K562 (cell line): ENCODE data around the gene HARS2. TPM values are rescaled to one million over a fixed set of nuclear protein-coding genes. Genes with fewer than 3 reads are reported as not detected.
A peak's percentile ranks its signal among the peaks of the same experiment; 100 is the strongest.

Experiments used
- ATAC-seq: fragments of 200-7000 bp; cut with Tn5 transposase; 3 replicates; pipeline ENCODE4 v1.9.1; 2020; ENCODE audit warnings: moderate library complexity
- BruUV-seq: library from RNA; stranded (reverse); fragments of 400-500 nt; replicated peaks from 2 replicates; lab custom pipeline; 2021; lab: Mats Ljungman, UMichigan
- CTCF ChIA-PET: fragments of 300-600 bp; formaldehyde crosslinking; extraction: SDS; loops from one replicate; lab custom pipeline; 2021; ENCODE audit warnings: low intra/inter-chr PET ratio; lab: Yijun Ruan, JAX
- POLR2A ChIA-PET: fragments of 300-600, 350-650 bp; sonication (Branson Sonifier 250); formaldehyde crosslinking; extraction: SDS; loops from one replicate; lab custom pipeline; 2021; ENCODE audit warnings: antibody characterized with exemption, inconsistent platforms; lab: Yijun Ruan, JAX
- DNase-seq, 4 experiments: peaks; one replicate each; pipeline versions ENCODE4 v3.0.0 to v3.0.0-alpha.2; 2011 to 2018; ENCODE audit warnings: low spot score in 3 of 4, mixed read lengths in 3 of 4; ENCODE audit errors: extremely low read depth in 1 of 4
- FAIRE-seq: peaks from 2 replicates; lab custom pipeline; 2011; peaks lifted over from hg19 to GRCh38; lab: Jason Lieb, UNC
- H2AFZ ChIP-seq: 2 replicates; pipeline ENCODE4 v1.6.0; 2011; ENCODE audit warnings: low read depth, low read length, control low read depth, inconsistent platforms
- H3K27ac ChIP-seq: fragments of 200-600 bp; 3 replicates; pipeline ENCODE4 v1.8.0; 2011; ENCODE audit warnings: low read depth, mild to moderate bottlenecking, control low read depth, inconsistent platforms, low read length, moderate library complexity, mixed read lengths; ENCODE audit errors: extremely low read depth
- H3K27me3 ChIP-seq, 2 experiments: fragments of 300-600 bp in 1 of 2; 2 replicates in 1 of 2; 3 replicates in 1 of 2; pipeline versions ENCODE4 v1.6.0 to v1.8.0; 2011; ENCODE audit warnings: inconsistent platforms in 2 of 2, low read length in 2 of 2, mild to moderate bottlenecking in 1 of 2, mixed read lengths in 1 of 2, moderate library complexity in 1 of 2; ENCODE audit not compliant: control insufficient read depth in 2 of 2, insufficient read depth in 2 of 2
- H3K36me3 ChIP-seq: fragments of 300-600 bp; 3 replicates; pipeline ENCODE4 v1.8.0; 2011; ENCODE audit warnings: mild to moderate bottlenecking, low read length, inconsistent platforms; ENCODE audit not compliant: control insufficient read depth, insufficient read depth
- H3K4me1 ChIP-seq, 2 experiments: fragments of 200-600 bp in 1 of 2; replicated peaks in 1 of 2; 2 replicates in 1 of 2; 3 replicates in 1 of 2; pipeline versions ENCODE4 v1.5.1 to v1.8.0; 2011; ENCODE audit warnings: inconsistent platforms in 2 of 2, low read length in 2 of 2, mild to moderate bottlenecking in 1 of 2, mixed read lengths in 1 of 2, moderate library complexity in 1 of 2; ENCODE audit not compliant: control insufficient read depth in 2 of 2, insufficient read depth in 2 of 2
- H3K4me2 ChIP-seq: 2 replicates; pipeline ENCODE4 v1.6.1; 2011; ENCODE audit warnings: low read length, control low read depth, inconsistent platforms, mixed read lengths; ENCODE audit not compliant: insufficient read depth
- H3K4me3 ChIP-seq: fragments of 200-600 bp; sonication (generic), shearing (Covaris generic); 2 replicates; pipeline ENCODE4 v1.5.1; 2016; ENCODE audit warnings: control low read depth, inconsistent platforms
- H3K79me2 ChIP-seq: fragments of 200-600 bp; 3 replicates; pipeline ENCODE4 v1.8.0; 2011; ENCODE audit warnings: low read length, inconsistent platforms; ENCODE audit not compliant: control insufficient read depth, insufficient read depth
- H3K9ac ChIP-seq, 2 experiments: 2 replicates each; pipeline versions ENCODE4 v1.6.0 to v1.6.1; 2011; ENCODE audit warnings: low read depth in 2 of 2, low read length in 2 of 2, control low read depth in 1 of 2, inconsistent platforms in 1 of 2, mild to moderate bottlenecking in 1 of 2, mixed read lengths in 1 of 2; ENCODE audit not compliant: insufficient read depth in 1 of 2
- H3K9me1 ChIP-seq: one replicate; pipeline ENCODE4 v1.6.0; 2011; ENCODE audit warnings: inconsistent platforms, mild to moderate bottlenecking, low read length, moderate library complexity; ENCODE audit not compliant: control insufficient read depth, insufficient read depth
- H3K9me3 ChIP-seq: replicated peaks from 2 replicates; pipeline ENCODE4 v1.5.1; 2011; ENCODE audit warnings: low read depth, low read length, inconsistent platforms; ENCODE audit not compliant: control insufficient read depth, insufficient read depth
- H4K20me1 ChIP-seq: replicated peaks from 2 replicates; pipeline ENCODE4 v1.6.1; 2011; ENCODE audit warnings: low read length, inconsistent platforms, mixed read lengths; ENCODE audit not compliant: control insufficient read depth, insufficient read depth
- BDP1 ChIP-seq: IDR thresholded peaks from 3 replicates; pipeline ENCODE4 v1.6.1; 2011; ENCODE audit not compliant: insufficient read length, insufficient read depth
- BRD9 ChIP-seq: fragments of 450-650 bp; IDR thresholded peaks from 2 replicates; pipeline ENCODE4 v1.6.1; 2018; ENCODE audit warnings: low read depth; ENCODE audit not compliant: partially characterized antibody
- CBX3 ChIP-seq, 2 experiments: IDR thresholded peaks; 1 replicate in 1 of 2; 2 replicates in 1 of 2; pipeline ENCODE4 v1.6.1; 2012; ENCODE audit warnings: inconsistent platforms in 2 of 2, low read length in 2 of 2, borderline replicate concordance in 1 of 2, control low read depth in 1 of 2
- CEBPG ChIP-seq, 3 experiments: fragments of 200-800 bp in 1 of 3; sonication (Bioruptor generic) in 1 of 3; sonication (generic) in 1 of 3; formaldehyde crosslinking in 1 of 3; IDR thresholded peaks in 2 of 3; conservative IDR thresholded peaks in 1 of 3; 2 replicates each; pipeline versions ENCODE4 v1.6.1 to v1.8.0; 2016 to 2022; ENCODE audit warnings: missing compliant biosample characterization in 2 of 3, missing genetic modification characterization in 2 of 3, mild to moderate bottlenecking in 1 of 3, missing genetic modification reagents in 1 of 3
- FIP1L1 ChIP-seq: fragments of 200-400 bp; formaldehyde crosslinking; IDR thresholded peaks from 2 replicates; pipeline ENCODE4 v1.6.1; 2018; ENCODE audit warnings: mild to moderate bottlenecking, low read depth, low read length; ENCODE audit not compliant: poor library complexity, severe bottlenecking
- FOS ChIP-seq: IDR thresholded peaks from 3 replicates; pipeline ENCODE4 v1.6.1; 2011; ENCODE audit not compliant: insufficient read length; ENCODE audit errors: extremely low read depth
- GABPB1 ChIP-seq: sonication (generic); formaldehyde crosslinking; IDR thresholded peaks from 2 replicates; pipeline ENCODE4 v1.8.0; 2022; ENCODE audit warnings: mild to moderate bottlenecking, missing genetic modification reagents
- KDM1A ChIP-seq, 2 experiments: fragments of 450-650 bp; IDR thresholded peaks; 2 replicates each; pipeline ENCODE4 v1.6.1; 2016; ENCODE audit warnings: mild to moderate bottlenecking in 2 of 2
- RFX1 ChIP-seq: fragments of 450-650 bp; IDR thresholded peaks from 2 replicates; pipeline ENCODE4 v1.6.1; 2016; ENCODE audit warnings: mild to moderate bottlenecking, moderate library complexity
- SMARCE1 ChIP-seq: fragments of 450-650 bp; IDR thresholded peaks from 2 replicates; pipeline ENCODE4 v1.7.1; 2016; ENCODE audit warnings: mild to moderate bottlenecking
- TRIM24 ChIP-seq, 2 experiments: fragments of 450-650 bp; IDR thresholded peaks; 2 replicates each; pipeline ENCODE4 v1.6.1; 2016
- TRIM28 ChIP-seq: fragments of 450-650 bp; IDR thresholded peaks from 2 replicates; pipeline ENCODE4 v1.6.1; 2017
- TSHZ1 ChIP-seq: fragments of 250-450 bp; sonication (Bioruptor Pico); IDR thresholded peaks from 2 replicates; pipeline ENCODE4 v1.4.0; 2020; ENCODE audit warnings: mild to moderate bottlenecking, moderate library complexity
- ZNF316 ChIP-seq: fragments of 450-650 bp; IDR thresholded peaks from 2 replicates; pipeline ENCODE4 v1.6.1; 2016
- ZZZ3 ChIP-seq: fragments of 450-650 bp; IDR thresholded peaks from 2 replicates; pipeline ENCODE4 v1.6.1; 2016; ENCODE audit warnings: antibody characterized with exemption, mild to moderate bottlenecking, moderate library complexity
- WGBS: fragments of 100-300 bp; shearing (Covaris generic); methylation state at CpG from one replicate; pipeline ENCODE4 v1.1.6; 2016; ENCODE audit warnings: low coverage, mixed read lengths; ENCODE audit not compliant: insufficient coverage; ENCODE audit errors: missing lambda C conversion rate; 5-methylcytosine and 5-hydroxymethylcytosine counted together
- in situ Hi-C: fragments of 300-500 bp; cut with MboI; formaldehyde crosslinking; loops from 4 replicates; pipeline ENCODE4 v1.15.0; 2018; ENCODE audit warnings: inconsistent platforms, mixed read lengths
- intact Hi-C: fragments of 100-400 bp; cut with micrococcal nuclease; formaldehyde crosslinking; loops from 2 replicates; pipeline ENCODE4 v1.14.2; 2022
- polyA plus RNA-seq, 8 experiments: library from polyadenylated mRNA; depleted of rRNA in 4 of 8; stranded (reverse) in 5 of 8; unstranded in 3 of 8; fragments of >200 nt; fragmentation: Nextera tagmentation in 2 of 8; fragmentation: Illumina TruSeq in 1 of 8; extraction: Ambion mirVana in 2 of 8; extraction: Trizol in 1 of 8; gene quantifications; 2 replicates each; pipeline versions ENCODE4 v1.2.1 to v1.2.3, GENCODE V29; 2011 to 2014; ENCODE audit warnings: inconsistent platforms in 1 of 8, missing spikeins in 1 of 8
- total RNA-seq, 7 experiments: library from RNA; depleted of rRNA in 6 of 7; stranded (reverse); fragments of >200 nt in 6 of 7; fragmentation: Illumina TruSeq in 2 of 7; extraction: Trizol in 2 of 7; gene quantifications; 2 replicates each; pipeline versions ENCODE4 v1.2.1 to v1.2.3, GENCODE V29; 2011 to 2021; ENCODE audit warnings: low replicate concordance in 1 of 7

The HARS2 gene
- total and polyA plus RNA-seq, 9 of the 15 experiments (the other 6 are each of a cell fraction or from before 2014, with no cell fraction given) = 8.5 to 41.6 (median 27.1) TPM

DNA sequence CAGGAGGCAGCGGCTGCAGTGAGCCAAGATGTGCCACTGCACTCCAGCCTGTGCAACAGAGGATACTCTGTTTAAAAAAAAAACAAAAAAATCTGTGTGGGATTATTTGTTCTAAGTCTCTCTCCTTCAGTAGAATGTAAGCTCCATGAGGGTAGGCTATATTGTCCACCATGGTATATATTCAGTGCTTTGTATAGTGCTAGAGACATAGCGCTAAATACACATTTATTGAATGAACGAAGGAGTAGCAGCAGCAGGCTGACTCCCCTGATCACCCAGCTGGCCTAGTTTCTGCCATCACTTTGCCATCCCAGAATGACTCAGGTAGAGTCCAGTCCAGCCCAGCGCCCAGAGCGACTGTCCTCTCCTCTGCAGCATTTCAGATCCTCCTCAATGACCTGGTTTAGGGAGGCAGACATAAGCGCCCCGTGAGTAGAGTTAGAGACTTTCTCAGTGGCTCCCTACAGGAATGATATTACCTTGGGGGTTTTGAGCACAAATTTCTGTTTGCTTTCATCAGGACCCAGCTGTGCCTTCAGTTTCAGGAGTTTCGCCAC, 801 bp upstream of the HARS2 start:
- H3K9me1 ChIP-seq = no peaks in the 10 kb centered on the region
- peak overlapping the region; percentile 95 for H2AFZ ChIP-seq
- peaks cover 5 to 14% of the 10 kb centered on the region in 2 experiments; a peak in 3 of 5 replicates for H3K4me1 ChIP-seq
- 44% methylated on average over 8 of the region's 8 CpGs for WGBS
- CTCF ChIA-PET = no interaction called here
- TSS peak; percentile 70 for BruUV-seq
- H3K79me2 ChIP-seq = peaks cover 42% of the 10 kb centered on the region
- peak; percentile 19 for ATAC-seq
- POLR2A ChIA-PET = interaction anchor here (0.6 to 2.2 kb wide), 15 partner anchors 11 to 289 kb away, joined by 3 to 29 read pairs (median 6); partner anchors contain the start of genes ANKHD1, DND1, EIF4EBP3 and IK
- TF ChIP-seq BDP1 (no peak), TRIM24 (IDR thresholded peaks at IDR 0.05) (peak; percentile 14 to 45; a peak in 2 of 4 replicates), TSHZ1 (CRISPR knock-in tag) (no peak), FOS (no peak), ZZZ3 (no peak), RFX1 (no peak), TRIM28 (peak; percentile 74; the same call in 1 of the 2 replicates), GABPB1 (CRISPR knock-in tag) (no peak), ZNF316 (peak; percentile 88), FIP1L1 (no peak), BRD9 (no peak), CEBPG (CRISPR knock-in tag; IDR thresholded peaks at IDR 0.05) (no peak), CEBPG (tag; conservative IDR thresholded peaks at IDR 0.05 in 1 of 2, IDR thresholded peaks at IDR 0.05 in 1 of 2) (no peak), KDM1A (IDR thresholded peaks at IDR 0.05) (0 out of 4 replicates have a peak, but pooled peaks of 1 of the 2 experiments have one; percentile 5), SMARCE1 (no peak), CBX3 (IDR thresholded peaks at IDR 0.05; ENCODE audit: borderline replicate concordance in 1 of 2, low read length in 2 of 2) (peak in 1 of 2 experiments; percentile 51; a peak in 1 of 3 replicates)
- TF ChIP-seq, all 486 proteins: peak for 5
- in situ Hi-C loops (no loop called here), intact Hi-C loops (loop anchor here (2.0 kb wide), 1 partner anchor 26 kb away; the partner anchor contains the start of gene WDR55)
- H3K36me3 ChIP-seq = peaks cover 54% of the 10 kb centered on the region
- H3K27me3 ChIP-seq = no peaks in the 10 kb centered on the region
- peak overlapping the region; percentile 98 for H3K4me2 ChIP-seq
- no peaks in the 10 kb centered on the region for H3K9me3 ChIP-seq
- FAIRE-seq (no peak), DNase-seq (peak in 1 of 4 experiments; percentile 24)
- H3K27ac ChIP-seq = peak overlapping the region; percentile 80
- peak overlapping the region; percentile 76 to 99 for H3K9ac ChIP-seq
- H3K4me3 ChIP-seq = peak overlapping the region; percentile 68
- no peaks in the 10 kb centered on the region for H4K20me1 ChIP-seq
